ENCODE measurements around the gene LIMK1.
"Not testable (repeated sequence)": the region's sequence is repeated elsewhere in the genome, so short reads cannot be mapped to it uniquely, and the experiment has no call there.

Gene LIMK1

DNA sequence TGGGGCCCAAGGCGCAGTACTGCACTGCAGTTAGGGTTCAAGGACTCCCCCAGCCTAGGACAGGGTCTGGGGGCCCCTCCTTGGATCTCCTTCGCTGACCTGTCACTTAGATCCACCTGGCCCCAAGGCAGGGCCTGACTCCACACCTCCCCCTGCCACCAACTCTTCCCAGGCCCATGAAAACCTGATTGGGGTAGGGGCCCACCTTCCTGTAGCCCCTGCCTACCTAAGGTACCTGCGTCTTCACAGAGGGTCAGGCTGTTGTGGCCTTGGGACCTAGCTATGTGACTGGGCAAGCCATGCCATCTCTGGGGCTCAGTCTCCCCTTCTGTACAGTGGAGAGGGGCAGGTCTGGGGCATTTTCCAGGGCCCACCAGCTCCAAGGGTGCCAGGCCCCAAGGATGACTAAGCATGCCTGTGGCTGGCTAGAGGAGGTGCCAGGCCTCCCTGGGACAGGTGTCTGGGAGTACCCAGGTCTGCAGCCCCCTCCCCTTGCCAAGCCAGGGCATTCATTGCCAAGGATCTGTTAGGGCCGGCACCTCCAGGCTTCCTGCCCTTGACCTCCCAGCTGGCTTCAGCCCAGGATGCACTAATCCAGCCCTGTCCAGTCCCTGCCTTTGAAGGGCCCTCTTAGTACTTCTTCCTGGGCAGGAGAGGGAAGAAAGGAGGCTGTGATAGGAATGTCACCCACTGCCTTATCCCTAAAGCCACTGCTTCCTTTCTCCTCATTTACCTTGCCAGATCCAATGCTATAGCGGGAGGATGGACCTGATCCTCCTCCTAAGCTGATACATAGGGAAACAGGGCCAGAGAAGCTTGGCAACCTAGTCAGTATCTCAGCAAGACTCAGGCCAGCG is 1.3 kb downstream of the LIMK1 start:
- no peak for DNase-seq

DNA sequence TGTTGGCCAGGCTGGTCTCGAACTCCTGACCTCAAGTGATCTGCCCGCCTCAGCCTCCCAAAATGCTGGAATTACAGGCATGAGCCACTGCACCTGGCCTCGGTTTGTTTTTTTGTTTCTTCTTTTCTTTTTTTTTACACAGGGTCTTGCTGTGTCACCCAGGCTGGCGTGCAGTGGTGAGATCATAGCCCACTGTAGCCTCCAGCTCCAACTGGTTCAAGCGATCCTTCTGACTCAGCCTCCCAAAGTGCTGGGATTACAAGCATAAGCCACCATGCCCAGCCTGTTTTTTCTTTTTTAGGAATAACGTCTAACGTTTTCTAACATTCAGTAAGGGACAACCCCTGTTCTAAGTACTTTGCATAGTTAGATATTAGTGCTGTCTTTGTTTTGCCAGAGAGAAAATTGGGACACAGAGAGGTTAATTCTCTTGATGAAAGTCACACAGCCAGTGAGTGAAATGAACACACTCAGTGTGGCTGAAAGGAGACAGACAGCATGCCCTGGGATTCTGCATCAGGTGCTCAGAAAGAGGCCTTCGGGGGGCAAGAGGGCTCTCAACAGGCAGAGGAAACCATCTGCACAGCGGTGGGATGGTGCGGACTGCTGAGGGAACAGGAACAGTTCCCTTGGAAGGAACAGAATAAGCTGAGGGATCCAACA is 4.3 kb downstream of the LIMK1 start:
- DNase-seq, result no peak

DNA sequence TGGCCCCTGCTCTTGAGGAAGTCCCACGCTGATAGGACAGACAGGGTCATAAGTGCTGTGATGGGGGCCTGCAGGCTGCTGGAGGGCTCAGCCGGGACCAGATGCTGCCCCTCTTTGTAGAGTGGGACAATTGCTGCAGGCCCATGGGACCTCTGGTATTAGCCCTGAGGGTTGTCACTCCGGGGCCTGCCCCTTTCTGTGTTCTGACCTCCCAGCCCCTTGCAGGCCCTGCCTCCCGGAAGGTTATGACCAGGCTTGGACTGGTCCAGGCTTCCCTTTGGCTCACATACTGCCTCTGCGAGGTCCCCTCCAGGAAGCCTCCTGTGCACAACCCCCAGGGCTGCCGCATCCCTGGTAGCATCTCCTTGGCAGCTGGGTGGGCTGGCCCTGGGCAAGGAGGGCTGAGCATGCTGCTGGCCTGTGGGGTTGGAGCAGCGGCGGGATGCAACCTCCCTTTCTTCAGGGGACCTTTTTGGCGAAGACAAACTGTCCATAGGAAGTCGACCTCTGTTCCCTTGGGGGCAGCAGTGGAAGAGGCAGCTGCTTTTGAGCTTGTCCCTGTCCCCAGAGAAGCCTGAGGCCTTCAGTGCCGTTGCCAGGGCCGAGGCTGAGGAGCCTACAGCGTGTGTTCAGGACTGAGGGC is 8.8 kb downstream of the LIMK1 start:
- DNase-seq, result no peak

DNA sequence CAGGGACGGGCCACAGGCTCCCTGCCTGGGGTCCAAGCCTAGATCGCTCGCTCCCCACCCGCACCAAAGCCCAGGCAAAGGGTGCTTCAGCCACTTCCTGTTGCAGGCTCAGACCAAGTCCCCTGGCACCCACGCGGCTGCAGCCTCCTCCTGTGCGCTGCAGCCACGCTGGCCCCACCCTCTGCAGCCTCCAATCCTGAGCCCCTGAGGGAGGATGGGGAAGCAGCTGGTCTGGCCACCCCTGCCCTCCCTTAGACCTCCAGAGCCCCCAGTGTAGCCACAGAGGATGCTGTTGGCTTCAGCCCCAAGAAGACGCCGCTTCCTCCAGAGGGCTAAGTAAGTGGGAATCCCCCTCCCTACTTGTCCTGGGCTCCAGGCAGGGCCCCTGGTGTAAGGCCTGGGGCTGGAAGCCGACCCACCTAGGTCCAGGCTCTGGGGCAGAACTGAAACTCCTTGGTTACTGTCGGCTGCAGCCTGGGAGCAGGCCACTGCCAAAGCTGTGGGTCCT is 9.4 kb downstream of the LIMK1 start:
- DNase-seq, result no peak

DNA sequence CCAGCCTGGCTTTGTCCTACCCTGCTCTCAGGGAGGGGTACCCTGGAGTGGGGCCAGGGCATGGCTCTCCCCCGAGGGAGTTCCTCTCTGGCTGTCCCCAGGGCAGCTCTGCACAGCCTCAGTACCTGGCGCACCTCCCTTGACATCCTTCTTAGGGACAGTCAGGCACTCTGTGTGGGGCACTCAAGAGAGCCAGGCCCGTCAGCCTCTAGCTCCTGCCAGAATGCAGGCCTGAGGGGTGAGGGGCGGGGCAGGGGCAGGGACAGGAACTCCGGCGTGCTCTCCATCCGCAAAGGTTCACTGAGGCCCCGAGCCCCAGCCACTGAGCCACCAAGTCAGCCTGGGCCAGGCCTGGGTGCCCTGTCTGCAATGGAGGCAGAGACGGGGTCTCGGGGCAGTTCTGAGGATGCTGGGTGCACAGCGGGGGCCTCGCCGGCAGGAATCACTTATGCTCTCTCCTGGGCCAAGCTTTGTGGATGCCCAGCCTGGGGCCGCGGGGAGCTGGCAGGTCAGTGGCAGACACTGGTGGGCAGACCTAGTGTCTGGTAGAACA is 10.1 kb downstream of the LIMK1 start:
- DNase-seq, result no peak

DNA sequence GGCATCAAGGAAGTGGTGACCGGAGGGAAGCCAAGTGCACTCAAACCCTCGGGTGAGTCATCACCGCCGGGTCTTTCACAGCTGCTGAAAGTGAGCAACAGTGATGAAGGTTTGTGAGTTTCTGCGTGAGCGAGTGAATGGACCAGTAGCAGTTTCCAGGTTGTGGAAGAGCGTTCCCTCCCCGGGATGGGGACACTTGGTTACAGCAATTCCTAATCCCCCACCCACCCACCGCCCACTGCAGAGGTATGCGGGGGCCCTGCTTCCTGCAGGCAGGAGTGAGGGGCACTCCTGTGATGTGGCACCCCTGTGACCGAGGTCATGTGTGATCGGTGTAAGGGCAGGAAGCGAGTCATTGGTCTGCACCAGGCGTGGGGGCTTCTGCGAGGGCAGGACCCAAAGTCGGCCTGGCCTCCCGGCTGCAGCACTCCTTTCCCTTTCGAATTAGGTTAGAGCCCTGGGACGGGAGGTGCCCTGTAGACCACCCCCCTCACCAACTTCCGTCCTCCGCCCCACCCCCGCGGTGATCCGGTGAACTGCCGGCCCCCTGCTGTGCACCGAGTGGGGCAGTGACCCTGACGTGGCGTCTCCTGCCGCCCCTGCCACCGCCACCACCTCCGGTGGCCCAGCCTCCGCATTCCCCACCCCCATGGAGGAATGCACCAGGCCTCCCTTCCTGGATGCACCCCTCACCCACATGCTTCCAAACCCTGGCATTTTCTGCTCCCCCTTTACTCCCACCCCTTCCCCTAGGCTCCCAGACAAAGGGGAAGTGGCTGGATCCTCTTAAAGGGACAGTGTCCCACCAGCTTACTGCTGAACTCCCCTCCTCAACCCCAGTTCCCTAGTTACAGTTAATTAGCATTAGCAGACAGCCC is 10.9 kb downstream of the LIMK1 start:
- no peak for DNase-seq

DNA sequence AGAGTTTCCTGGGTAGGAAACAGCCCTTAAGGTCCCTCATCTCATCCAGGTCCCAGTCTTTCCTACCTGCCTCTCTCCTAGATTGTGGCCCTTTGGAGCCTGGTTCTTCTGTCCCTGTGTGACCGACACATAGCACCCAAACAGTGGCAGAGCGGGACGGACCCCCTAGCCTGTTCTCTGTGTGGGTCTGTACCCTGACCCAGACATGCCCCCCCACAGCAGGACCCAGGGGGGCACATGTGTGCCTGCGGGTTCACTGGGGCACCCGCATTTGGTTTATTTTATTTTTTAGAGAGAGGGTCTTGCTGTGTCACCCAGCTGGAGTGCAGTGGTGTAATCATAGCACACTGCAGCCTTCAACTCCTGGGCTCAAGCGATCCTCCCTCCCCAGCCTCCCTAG is 11.5 kb downstream of the LIMK1 start:
- no peak for DNase-seq

DNA sequence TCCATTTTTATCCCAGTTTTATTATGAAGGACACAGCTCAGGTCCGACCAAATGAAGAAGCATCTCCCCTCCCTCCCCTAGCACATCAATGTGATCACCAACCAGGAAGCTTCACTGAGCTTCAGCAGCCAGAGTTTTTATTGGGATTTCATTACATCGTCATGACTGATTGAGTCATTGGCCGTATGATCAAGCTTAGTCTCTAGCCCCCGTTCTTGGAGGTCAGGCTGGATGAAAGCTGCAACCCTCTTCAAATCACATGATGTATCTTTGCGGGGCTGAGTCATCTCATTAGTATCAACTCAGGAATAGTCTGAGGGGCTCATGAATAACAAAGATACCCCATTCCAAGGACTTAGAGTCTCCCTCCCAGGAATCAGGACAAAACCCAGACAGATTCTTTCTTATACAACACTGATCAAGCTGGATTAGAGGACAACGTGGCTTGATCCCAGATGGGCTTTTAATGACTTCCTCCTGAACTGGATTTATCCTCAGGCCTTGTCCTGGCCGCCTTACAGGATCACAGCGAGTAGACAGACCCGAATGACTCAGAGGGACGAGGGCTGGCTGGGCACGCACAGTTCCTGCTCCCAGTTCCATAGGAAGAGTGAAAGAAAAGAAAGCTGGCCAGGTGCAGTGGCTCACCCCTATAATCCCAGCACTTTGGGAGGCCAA is 14.5 kb downstream of the LIMK1 start:
- DNase-seq, result no peak

DNA sequence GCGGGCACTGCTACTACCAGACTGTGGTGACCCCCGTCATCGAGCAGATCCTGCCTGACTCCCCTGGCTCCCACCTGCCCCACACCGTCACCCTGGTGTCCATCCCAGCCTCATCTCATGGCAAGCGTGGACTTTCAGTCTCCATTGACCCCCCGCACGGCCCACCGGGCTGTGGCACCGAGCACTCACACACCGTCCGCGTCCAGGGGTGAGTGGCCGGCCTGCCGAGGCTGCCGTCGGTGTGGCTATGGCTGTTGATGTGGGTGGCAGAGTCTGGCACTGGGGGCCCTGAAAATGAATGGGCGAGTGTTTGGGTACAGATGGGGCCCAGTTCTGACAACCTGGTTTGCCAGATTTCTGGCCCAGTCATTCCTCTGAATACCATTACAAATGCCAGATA is 15.4 kb downstream of the LIMK1 start:
- DNase-seq, result no peak

DNA sequence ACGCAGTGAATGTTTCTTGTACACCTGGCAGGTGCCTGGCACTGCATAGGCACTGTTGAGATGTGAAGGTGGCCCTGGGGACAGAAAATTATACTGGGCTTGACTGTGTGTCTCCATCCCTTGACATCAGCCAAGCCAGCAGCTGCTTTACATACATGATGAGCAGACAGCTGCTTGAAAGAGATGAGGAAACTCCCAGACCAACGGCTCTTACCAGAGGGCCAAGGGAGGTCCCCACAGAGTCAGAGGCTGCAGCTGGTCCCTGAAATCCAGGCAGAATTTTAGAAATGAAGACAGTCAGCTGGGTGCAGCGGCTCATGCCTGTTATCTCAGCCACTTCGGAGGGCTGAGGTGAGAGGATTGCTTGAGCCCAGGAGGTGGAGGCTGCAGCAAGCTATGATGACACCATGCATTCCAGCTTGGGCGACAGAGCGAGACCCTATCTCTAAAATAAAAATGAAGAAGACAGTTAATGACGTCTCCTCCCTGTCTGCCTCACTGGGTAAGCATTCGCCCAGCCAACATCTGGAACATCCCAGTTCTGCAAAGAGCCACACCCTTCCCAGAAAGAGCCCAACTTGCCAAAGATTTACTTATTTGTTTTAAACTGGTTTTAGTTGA is 17.6 kb downstream of the LIMK1 start:
- no peak for DNase-seq

DNA sequence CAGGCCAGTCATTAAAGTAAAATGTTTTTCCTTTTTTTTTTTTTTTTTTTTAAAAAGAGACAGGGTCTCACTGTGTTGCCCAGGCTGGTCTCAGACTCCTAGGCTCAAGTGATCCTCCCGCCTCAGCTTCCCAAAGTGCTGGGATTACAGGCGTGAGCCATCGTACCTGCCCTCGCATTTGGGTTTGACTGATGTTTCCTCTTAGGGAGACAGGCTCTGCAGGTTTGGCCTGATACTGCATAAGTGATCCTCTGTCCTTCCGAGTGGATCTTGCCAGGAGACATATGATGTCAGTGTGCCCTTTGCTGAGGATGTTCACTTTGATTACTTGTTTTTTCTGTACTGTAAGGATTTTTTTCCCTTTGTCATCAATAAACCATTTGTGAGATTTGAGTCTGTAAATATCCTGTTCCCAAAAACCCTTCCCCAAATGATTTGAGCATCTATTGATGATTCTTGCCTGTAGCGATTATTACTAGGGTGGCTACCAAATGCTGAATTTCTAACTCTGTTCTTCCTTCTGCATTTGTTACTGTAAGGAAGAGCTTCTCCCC is 19.7 kb downstream of the LIMK1 start:
- no peak for DNase-seq

DNA sequence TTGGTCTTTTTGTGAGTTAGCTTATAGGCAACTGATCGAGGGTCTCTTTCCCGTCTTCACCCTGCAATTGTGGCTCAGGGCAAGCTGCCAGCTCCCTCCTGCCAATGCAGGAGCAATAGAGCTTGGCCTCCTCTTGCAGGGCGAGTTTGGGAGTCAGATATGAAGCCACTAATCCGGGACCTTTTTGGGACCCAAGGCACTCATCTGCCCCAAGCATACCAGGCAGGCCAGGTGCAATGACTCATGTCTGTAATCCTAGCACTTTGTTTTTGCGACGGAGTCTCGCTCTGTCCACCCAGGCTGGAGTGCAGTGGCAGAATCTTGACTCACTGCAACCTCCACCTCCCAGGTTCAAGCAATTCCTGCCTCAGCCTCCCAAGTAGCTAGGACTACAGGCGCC is 21.1 kb downstream of the LIMK1 start:
- no peak for DNase-seq

DNA sequence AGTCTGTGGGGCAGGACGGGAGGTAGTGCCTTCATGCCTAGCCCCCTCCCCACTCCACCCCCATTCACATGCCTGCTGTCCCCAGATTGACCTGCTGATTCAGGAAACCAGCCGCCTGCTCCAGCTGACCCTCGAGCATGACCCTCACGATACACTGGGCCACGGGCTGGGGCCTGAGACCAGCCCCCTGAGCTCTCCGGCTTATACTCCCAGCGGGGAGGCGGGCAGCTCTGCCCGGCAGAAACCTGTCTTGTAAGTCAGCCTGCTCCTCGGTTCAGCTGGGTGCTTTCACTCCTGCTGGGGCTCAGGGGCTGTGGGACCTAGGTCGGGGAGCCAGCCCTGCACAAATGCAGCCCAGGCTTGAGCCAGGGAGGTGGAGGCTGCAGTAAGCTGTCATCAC is 22.4 kb downstream of the LIMK1 start:
- no peak for DNase-seq

DNA sequence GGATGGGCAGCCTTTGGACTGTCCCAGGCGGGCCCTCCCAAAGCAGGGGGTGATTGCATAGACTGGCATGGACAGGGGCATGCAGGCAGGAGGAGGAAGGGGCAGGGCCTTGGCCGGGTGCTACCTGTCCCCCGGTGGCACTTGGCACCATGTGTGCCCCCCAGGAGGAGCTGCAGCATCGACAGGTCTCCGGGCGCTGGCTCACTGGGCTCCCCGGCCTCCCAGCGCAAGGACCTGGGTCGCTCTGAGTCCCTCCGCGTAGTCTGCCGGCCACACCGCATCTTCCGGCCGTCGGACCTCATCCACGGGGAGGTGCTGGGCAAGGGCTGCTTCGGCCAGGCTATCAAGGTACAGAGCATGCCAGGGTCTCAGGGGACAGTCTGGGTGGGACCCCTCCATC is 23.2 kb downstream of the LIMK1 start:
- no peak for DNase-seq

DNA sequence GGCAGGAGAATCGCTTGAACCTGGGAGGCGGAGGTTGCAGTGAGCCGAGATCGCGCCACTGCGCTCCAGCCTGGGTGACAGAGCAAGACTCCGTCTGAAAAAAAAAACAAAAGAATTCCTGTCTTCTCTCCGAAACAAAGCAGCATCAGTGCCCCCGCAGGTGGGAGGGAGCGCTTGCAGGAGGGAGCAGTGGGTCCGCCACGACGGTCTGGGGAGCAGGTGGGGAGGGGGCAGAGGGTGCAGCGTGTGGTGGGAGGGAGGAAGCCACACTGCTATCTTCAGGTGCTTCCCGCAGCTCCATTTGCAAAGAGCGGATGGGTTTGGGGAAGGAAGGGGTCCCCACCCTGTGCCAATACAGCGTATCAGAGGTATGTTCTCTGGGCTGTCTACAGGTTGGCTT is 31.7 kb downstream of the LIMK1 start:
- DNase-seq, result no peak

DNA sequence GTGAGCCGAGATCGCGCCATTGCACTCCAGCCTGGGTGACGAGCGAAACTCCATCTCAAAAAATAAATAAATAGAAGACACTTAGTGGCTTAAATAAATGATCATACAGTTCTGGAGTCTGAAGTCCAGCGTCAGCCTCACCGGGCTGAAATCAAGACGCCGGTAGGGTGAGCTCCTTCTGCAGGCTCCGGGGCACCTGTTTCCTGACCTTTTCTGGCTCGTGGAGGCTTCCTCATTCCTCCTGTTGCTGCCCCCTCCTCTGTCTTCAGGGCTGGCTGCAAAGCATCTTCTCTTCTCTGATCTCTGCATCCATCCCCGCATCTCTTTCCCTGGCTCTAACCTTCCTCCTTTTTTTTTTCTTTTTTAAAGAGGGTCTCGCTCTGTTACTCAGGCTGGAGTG is 32.8 kb downstream of the LIMK1 start:
- DNase-seq, result no peak

DNA sequence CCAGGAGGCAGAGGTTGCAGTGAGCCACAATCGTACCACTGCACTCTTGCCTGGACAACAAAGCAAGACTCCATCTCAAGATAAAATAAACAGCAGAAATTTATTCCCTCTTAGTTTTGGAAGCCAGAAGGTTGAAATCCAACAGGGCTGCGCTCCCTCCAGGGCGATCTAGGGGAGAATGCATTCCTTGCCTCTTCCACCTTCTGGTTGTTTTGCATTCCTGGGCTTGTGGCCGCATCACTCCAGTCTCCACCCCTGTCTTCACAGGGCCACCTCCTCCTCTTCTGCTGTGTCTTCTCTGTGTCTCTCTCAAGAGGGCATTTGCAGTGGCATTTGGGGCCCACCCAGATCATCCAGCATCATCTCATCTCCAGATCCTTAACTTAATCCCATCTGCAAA is 36.2 kb downstream of the LIMK1 start:
- no peak for DNase-seq

DNA sequence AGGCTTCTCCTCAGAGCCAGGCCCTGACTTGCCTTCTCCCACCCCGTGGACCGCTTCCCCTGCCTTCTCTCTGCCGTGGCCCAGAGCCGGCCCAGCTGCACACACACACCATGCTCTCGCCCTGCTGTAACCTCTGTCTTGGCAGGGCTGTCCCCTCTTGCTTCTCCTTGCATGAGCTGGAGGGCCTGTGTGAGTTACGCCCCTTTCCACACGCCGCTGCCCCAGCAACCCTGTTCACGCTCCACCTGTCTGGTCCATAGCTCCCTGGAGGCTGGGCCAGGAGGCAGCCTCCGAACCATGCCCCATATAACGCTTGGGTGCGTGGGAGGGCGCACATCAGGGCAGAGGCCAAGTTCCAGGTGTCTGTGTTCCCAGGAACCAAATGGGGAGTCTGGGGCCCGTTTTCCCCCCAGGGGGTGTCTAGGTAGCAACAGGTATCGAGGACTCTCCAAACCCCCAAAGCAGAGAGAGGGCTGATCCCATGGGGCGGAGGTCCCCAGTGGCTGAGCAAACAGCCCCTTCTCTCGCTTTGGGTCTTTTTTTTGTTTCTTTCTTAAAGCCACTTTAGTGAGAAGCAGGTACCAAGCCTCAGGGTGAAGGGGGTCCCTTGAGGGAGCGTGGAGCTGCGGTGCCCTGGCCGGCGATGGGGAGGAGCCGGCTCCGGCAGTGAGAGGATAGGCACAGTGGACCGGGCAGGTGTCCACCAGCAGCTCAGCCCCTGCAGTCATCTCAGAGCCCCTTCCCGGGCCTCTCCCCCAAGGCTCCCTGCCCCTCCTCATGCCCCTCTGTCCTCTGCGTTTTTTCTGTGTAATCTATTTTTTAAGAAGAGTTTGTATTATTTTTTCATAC is 38.0 kb downstream of the LIMK1 start:
- no peak for DNase-seq

DNA sequence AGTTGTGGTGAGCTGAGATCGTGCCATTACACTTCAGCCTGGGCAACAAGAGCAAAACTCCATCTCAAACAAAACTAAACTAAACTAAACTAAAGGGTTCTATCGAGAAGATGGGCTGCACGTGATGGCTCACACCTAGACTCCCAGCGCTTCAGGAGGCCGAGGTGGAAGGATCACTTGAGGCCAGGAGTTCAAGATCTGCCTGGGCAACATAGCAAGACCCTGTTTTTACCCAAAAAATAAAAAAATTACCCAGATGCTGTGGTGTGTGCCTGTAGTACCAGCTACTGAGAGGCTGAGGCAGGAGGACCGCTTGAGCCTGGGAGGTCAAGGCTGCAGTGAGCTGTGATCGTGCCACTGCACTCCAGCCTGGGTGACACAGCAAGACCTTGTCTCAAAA is 40.3 kb downstream of the LIMK1 start:
- not testable (repeated sequence) for DNase-seq

DNA sequence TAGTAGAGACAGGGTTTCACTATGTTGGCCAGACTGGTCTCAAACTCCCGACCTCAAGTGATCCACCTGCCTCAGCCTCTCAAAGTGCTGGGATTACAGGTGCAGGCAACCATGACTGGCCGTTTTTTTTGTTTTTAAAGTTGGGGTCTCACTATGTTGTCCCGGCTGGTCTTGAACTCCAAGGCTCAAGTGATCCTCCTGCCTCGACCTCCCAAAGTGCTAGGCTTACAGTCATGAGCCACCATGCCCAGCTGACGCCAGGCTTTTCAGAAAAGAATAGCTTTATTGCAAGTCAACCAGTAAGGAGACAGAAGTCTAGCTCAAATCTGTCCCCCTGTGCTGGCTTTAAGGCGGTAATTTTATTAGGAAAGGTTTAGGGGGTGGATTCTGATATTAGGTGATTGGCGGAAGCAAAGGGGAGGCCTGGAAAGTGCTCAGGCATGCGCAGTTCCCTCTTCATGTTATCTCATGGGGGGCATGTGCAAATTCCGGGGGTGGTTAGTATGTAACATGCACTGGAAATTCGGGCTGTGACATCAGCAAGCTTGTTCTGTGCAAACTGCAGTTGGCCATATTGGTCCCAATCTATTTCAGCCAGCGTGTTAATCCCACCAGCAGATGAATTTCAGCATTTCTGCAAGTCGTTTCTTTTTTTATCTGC is 42.7 kb downstream of the LIMK1 start:
- DNase-seq, result no peak

All from NCI-H1694 treated with DMSO at 0.1 percent for 48 hours (cell line).